Fibroblast of lung (primary cell): Measurements from ENCODE around the gene RPL22.

Experiments
- CTCF ChIP-seq, 2 donors: IDR thresholded peaks in 1 of 2; conservative IDR thresholded peaks in 1 of 2; 1 replicate in 1 of 2; 2 replicates in 1 of 2; pipeline ENCODE4 v1.5.1; 2011 to 2012; ENCODE audit warnings: low read length in 2 of 2, control low read depth in 1 of 2, inconsistent platforms in 1 of 2, low read depth in 1 of 2, mild to moderate bottlenecking in 1 of 2
- EZH2 ChIP-seq: IDR thresholded peaks from 2 replicates; pipeline ENCODE4 v1.5.1; 2012; ENCODE audit warnings: low read length, control low read depth, mild to moderate bottlenecking; ENCODE audit errors: missing control alignments

- no peak for TF ChIP-seq CTCF (conservative IDR thresholded peaks at IDR 0.05 in 1 of 2, IDR thresholded peaks at IDR 0.05 in 1 of 2; ENCODE audit: low read depth in 1 of 2, low read length in 2 of 2)
- TF ChIP-seq EZH2 = no peak
Observed at GRCh38 chr1:6234502-6235295, 35.3 kb upstream of the RPL22 start.
